ENCODE measurements around the gene AFAP1.

AFAP1 gene

DNA sequence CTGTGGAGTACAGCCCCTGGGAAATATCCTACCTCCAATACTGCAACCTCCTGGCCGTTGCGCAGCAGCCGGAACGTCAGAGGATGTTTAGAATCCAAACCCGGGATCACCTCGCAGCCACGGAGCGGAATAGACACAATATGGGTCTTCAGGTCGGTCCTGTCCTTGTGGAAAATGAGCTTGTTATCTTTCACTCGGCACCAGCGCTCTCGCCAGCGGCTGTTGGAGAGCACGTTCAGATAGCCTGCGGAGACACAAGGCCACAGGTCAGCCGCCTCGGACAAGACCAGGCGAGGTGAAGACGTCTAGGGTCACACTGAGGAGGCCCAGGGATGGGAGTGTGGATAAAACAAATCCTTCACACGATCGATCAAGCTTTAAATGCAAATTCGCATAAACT, 139.3 kb downstream of the AFAP1 start:
- no peak for DNase-seq (ENCODE audit: low spot score)
- TF ChIP-seq, protein P1, sequence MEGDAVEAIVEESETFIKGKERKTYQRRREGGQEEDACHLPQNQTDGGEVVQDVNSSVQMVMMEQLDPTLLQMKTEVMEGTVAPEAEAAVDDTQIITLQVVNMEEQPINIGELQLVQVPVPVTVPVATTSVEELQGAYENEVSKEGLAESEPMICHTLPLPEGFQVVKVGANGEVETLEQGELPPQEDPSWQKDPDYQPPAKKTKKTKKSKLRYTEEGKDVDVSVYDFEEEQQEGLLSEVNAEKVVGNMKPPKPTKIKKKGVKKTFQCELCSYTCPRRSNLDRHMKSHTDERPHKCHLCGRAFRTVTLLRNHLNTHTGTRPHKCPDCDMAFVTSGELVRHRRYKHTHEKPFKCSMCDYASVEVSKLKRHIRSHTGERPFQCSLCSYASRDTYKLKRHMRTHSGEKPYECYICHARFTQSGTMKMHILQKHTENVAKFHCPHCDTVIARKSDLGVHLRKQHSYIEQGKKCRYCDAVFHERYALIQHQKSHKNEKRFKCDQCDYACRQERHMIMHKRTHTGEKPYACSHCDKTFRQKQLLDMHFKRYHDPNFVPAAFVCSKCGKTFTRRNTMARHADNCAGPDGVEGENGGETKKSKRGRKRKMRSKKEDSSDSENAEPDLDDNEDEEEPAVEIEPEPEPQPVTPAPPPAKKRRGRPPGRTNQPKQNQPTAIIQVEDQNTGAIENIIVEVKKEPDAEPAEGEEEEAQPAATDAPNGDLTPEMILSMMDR (conservative IDR thresholded peaks at IDR 0.05; ENCODE audit: low read depth), result no peak
- H3K27ac ChIP-seq, result no peak overlapping the region
- POLR2A ChIA-PET (ENCODE audit: low non-redundant PET), result no interaction called here
- CTCF ChIA-PET, result interaction anchor here (0.8 kb wide), 1 partner anchor 32 kb away, joined by 3 read pairs; no protein-coding TSS in a partner anchor

DNA sequence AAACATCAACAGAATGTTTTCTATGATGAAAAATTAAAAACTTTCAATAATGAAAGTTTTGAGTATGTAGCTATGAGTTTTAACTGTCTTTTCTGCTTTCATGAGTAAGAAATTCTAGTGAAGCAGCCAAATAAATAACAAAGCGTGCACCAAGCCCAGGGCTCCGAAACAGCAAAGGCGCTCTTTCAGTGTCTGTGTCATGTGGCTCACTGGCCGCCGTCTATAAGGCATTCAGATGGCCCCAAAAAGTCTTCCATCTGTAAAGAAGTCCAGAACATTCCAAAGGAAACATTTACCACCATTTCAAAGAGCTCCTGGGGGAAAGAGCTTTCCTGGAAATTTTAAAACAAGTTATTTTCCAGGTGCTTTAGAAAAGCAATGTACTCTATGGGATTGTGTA, 139.9 kb downstream of the AFAP1 start:
- ChIA-PET POLR2A (ENCODE audit: low non-redundant PET) (no interaction called here), CTCF (no interaction called here)
- TF ChIP-seq, protein P1 (conservative IDR thresholded peaks at IDR 0.05; ENCODE audit: low read depth), result no peak
- DNase-seq (ENCODE audit: low spot score), result no peak
- no peak overlapping the region for H3K27ac ChIP-seq

DNA sequence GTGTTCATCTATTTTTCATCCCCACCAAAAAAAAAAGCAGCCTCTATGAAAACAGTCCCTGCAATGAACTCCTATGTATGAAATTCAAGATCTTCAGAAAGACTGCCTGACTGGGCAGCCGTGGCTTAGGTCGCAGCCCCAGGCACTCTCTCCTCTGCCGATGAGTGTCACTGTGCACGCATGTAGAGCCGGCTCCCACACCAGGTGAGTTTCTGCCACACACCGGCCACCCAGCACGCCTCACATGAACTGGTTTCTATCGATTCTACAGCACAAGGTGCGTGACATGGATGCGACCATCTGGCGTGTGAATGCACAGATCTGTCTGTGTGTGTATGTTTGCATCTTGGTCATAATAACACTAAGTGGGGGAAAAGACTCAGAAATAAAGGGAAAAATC, 140.4 kb downstream of the AFAP1 start:
- TF ChIP-seq, protein P1 (conservative IDR thresholded peaks at IDR 0.05; ENCODE audit: low read depth), result no peak

DNA sequence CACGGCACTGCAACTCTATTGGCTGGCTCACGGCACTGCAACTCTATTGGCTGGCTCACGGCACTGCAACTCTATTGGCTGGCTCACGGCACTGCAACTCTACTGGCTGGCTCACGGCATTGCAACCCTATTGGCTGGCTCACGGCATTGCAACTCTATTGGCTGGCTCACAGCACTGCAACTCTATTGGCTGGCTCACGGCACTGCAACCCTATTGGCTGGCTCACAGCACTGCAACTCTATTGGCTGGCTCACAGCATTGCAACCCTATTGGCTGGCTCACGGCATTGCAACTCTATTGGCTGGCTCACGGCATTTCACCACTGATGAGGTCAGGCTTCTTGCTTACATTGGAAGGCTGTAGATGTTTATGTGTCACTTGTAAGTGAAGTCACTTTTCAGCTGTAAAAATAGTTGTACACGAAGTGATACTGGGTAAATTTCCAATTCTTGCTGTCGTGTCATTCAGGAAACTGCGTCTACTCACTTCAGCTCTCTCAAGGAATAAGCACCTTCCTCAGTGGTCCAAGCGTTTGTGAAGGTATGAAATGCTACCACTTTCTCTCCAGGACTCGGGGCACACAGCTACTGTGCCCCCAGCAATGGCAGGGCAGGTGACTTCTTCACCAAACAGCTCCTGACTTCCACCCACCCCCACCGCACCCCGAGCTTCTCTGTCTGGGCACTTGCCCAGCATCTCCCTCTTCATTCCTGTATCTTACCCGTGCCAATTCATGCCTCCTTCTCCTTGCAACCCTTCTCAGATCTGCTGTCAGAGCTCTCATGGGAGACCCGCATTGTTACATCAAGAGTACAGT, 141.3 kb downstream of the AFAP1 start:
- POLR2A ChIA-PET (ENCODE audit: low non-redundant PET), result no interaction called here
- H3K27ac ChIP-seq, result no peak overlapping the region
- TF ChIP-seq, protein P1 (conservative IDR thresholded peaks at IDR 0.05; ENCODE audit: low read depth), result no peak
- CTCF ChIA-PET, result no interaction called here
- DNase-seq (ENCODE audit: low spot score), result no peak

More for the DNA sequence above, 140.4 kb downstream of the AFAP1 start:
- ChIA-PET CTCF (no interaction called here), POLR2A (ENCODE audit: low non-redundant PET) (no interaction called here)
- no peak overlapping the region for H3K27ac ChIP-seq
- DNase-seq (ENCODE audit: low spot score), result no peak

DNA sequence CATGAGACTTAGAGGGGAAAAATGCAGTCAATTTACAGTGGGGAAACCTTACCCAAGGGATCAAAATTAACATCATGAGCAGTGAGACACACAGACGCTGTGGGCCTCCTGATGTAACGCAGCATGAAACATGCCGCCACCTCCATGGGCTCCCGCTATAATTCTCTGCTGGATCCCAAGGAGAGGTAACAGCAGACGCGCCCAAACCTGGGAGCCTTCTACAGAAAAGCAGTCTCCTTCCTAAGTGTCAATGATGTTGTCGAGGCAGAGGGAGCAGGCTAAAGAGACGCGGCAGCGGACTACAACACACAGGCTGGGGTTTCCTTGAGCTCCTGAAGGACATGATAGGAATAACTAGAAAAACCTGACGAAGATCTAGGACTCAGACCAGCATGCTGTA, 142.3 kb downstream of the AFAP1 start:
- H3K27ac ChIP-seq, result no peak overlapping the region
- TF ChIP-seq, protein P1 (conservative IDR thresholded peaks at IDR 0.05; ENCODE audit: low read depth), result no peak
- no peak for DNase-seq (ENCODE audit: low spot score)
- ChIA-PET CTCF (no interaction called here), POLR2A (ENCODE audit: low non-redundant PET) (no interaction called here)

DNA sequence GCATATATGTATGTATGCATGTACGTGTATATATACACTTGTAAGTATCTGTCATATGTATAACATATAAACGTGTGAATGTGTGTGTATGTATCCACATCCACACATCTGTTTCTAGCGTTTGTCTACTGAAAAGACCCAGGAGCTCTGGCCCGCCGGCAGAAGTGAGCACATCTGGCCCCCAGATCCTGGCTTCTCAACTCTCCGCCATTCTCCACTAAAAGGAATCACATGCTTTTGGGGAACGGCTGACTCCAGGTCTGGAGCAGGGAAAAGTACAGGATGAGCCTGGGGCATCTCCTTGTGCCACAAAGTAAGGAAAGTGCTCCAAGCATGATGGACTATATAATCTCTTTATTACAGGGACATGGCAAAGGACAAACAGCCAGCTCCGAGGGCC, 143.7 kb downstream of the AFAP1 start:
- POLR2A ChIA-PET (ENCODE audit: low non-redundant PET), result no interaction called here
- DNase-seq (ENCODE audit: low spot score), result no peak
- CTCF ChIA-PET, result no interaction called here
- TF ChIP-seq, protein P1 (conservative IDR thresholded peaks at IDR 0.05; ENCODE audit: low read depth), result no peak
- H3K27ac ChIP-seq, result no peak overlapping the region

Measured in RWPE1 (cell line).